ENCODE measurements around the gene AGBL1. TPM values are rescaled to one million over a fixed set of nuclear protein-coding genes. Genes with fewer than 3 reads are reported as not detected.

The AGBL1 gene
- total RNA-seq, 1 experiment from 2014 or later = not detected

- ChIA-PET POLR2A (ENCODE audit: unreplicated experiment) (no interaction called here), CTCF (no interaction called here)
- Histone ChIP-seq H3F3A (ENCODE audit: insufficient read depth, low read depth) (no peaks in the 10 kb centered on the region), H3K9me2 (ENCODE audit: insufficient read depth) (no peaks in the 10 kb centered on the region), H3K4me2 (no peak overlapping the region), H2AFZ (no peak overlapping the region), H3K79me2 (ENCODE audit: low read depth) (no peaks in the 10 kb centered on the region), H3K36me3 (ENCODE audit: low read depth) (no peaks in the 10 kb centered on the region), H3K4me1 (replicated peaks; ENCODE audit: insufficient read depth) (no peaks in the 10 kb centered on the region), H3K9me3 (ENCODE audit: insufficient read depth, low read depth) (no peaks in the 10 kb centered on the region), H3K27me3 (ENCODE audit: insufficient read depth, low read depth) (0 out of 2 replicates have a peak, but pooled peaks cover 10% of the 10 kb centered on the region), H4K20me1 (ENCODE audit: insufficient read depth) (no peaks in the 10 kb centered on the region), H3K27ac (no peak overlapping the region), H3K4me3 (no peak overlapping the region)
- TF ChIP-seq, protein P1, sequence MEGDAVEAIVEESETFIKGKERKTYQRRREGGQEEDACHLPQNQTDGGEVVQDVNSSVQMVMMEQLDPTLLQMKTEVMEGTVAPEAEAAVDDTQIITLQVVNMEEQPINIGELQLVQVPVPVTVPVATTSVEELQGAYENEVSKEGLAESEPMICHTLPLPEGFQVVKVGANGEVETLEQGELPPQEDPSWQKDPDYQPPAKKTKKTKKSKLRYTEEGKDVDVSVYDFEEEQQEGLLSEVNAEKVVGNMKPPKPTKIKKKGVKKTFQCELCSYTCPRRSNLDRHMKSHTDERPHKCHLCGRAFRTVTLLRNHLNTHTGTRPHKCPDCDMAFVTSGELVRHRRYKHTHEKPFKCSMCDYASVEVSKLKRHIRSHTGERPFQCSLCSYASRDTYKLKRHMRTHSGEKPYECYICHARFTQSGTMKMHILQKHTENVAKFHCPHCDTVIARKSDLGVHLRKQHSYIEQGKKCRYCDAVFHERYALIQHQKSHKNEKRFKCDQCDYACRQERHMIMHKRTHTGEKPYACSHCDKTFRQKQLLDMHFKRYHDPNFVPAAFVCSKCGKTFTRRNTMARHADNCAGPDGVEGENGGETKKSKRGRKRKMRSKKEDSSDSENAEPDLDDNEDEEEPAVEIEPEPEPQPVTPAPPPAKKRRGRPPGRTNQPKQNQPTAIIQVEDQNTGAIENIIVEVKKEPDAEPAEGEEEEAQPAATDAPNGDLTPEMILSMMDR (conservative IDR thresholded peaks at IDR 0.05) = no peak
- TF ChIP-seq EZH2 (IDR thresholded peaks at IDR 0.05; ENCODE audit: low read depth) = no peak
- intact Hi-C loops (cut with micrococcal nuclease; ENCODE audit: unreplicated experiment) = no loop called here
- BruUV-seq (replicated peaks) = no TSS peak
- DNase-seq = no peak
Observed at GRCh38 chr15:86337071-86337470, 257.4 kb downstream of the AGBL1 start.

GRCh38 chr15:86347245-86347644 lies 267.6 kb downstream of the AGBL1 start:
- H3K27me3 ChIP-seq (ENCODE audit: insufficient read depth, low read depth) = no peaks in the 10 kb centered on the region
- no peaks in the 10 kb centered on the region for H3F3A ChIP-seq (ENCODE audit: insufficient read depth, low read depth)
- H3K79me2 ChIP-seq (ENCODE audit: low read depth) = no peaks in the 10 kb centered on the region
- POLR2A ChIA-PET (ENCODE audit: unreplicated experiment) = no interaction called here
- BruUV-seq (replicated peaks) = no TSS peak
- no peaks in the 10 kb centered on the region for H3K9me2 ChIP-seq (ENCODE audit: insufficient read depth)
- no peaks in the 10 kb centered on the region for H4K20me1 ChIP-seq (ENCODE audit: insufficient read depth)
- no peak overlapping the region for H3K4me3 ChIP-seq
- no peaks in the 10 kb centered on the region for H3K9me3 ChIP-seq (ENCODE audit: insufficient read depth, low read depth)
- CTCF ChIA-PET = no interaction called here
- H2AFZ ChIP-seq = no peak overlapping the region
- no peak for DNase-seq
- no peak overlapping the region for H3K4me2 ChIP-seq
- H3K36me3 ChIP-seq (ENCODE audit: low read depth) = no peaks in the 10 kb centered on the region
- intact Hi-C loops (cut with micrococcal nuclease; ENCODE audit: unreplicated experiment) = no loop called here
- no peaks in the 10 kb centered on the region for H3K4me1 ChIP-seq (replicated peaks; ENCODE audit: insufficient read depth)
- H3K27ac ChIP-seq = no peak overlapping the region
- TF ChIP-seq EZH2 (IDR thresholded peaks at IDR 0.05; ENCODE audit: low read depth) = no peak
- TF ChIP-seq, protein P1 (conservative IDR thresholded peaks at IDR 0.05) = no peak

DNA sequence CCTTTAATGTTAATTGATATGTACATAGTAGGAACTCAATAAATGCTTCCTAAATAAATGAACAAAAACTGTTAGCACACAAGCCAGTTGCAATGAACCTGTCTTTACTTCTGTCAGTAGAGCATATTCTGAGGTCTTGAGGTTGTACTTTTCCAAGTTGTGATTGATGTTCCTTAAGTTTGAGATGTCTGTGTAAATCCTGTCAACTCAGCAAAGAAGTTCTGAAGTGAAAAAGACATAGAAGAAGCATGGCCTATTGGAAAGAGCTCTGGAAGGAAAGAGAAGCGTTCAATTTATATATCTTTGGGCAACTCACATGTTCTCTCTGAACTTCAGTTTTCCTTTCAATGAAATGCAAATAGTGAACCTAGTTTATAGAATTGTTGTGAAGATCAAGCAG lies 269.9 kb downstream of the AGBL1 start:
- H3F3A ChIP-seq (ENCODE audit: insufficient read depth, low read depth) = no peaks in the 10 kb centered on the region
- no peaks in the 10 kb centered on the region for H3K4me1 ChIP-seq (replicated peaks; ENCODE audit: insufficient read depth)
- no peaks in the 10 kb centered on the region for H3K9me2 ChIP-seq (ENCODE audit: insufficient read depth)
- no peaks in the 10 kb centered on the region for H4K20me1 ChIP-seq (ENCODE audit: insufficient read depth)
- H3K27ac ChIP-seq = no peak overlapping the region
- BruUV-seq (replicated peaks) = no TSS peak
- H3K4me3 ChIP-seq = no peak overlapping the region
- no peak for TF ChIP-seq EZH2 (IDR thresholded peaks at IDR 0.05; ENCODE audit: low read depth)
- TF ChIP-seq, protein P1 (conservative IDR thresholded peaks at IDR 0.05) = no peak
- H3K27me3 ChIP-seq (ENCODE audit: insufficient read depth, low read depth) = no peaks in the 10 kb centered on the region
- no peaks in the 10 kb centered on the region for H3K79me2 ChIP-seq (ENCODE audit: low read depth)
- POLR2A ChIA-PET (ENCODE audit: unreplicated experiment) = no interaction called here
- no peaks in the 10 kb centered on the region for H3K36me3 ChIP-seq (ENCODE audit: low read depth)
- intact Hi-C loops (cut with micrococcal nuclease; ENCODE audit: unreplicated experiment) = no loop called here
- H3K9me3 ChIP-seq (ENCODE audit: insufficient read depth, low read depth) = no peaks in the 10 kb centered on the region
- DNase-seq = no peak
- no peak overlapping the region for H3K4me2 ChIP-seq
- CTCF ChIA-PET = no interaction called here
- no peak overlapping the region for H2AFZ ChIP-seq

All from PC-9 (cell line).